CD4-positive, alpha-beta memory T cell (primary cell): ENCODE results near the gene RNF214. TPM values are rescaled to one million over a fixed set of nuclear protein-coding genes. Genes with fewer than 3 reads are reported as not detected.

Experiments
- CTCF ChIA-PET: fragments of 350-600 bp; sonication (Branson Sonifier 250); formaldehyde crosslinking; loops from one replicate; lab custom pipeline; 2021; ENCODE audit warnings: inconsistent platforms; ENCODE audit not compliant: partially characterized antibody; lab: Charles Lee
- POLR2A ChIA-PET: fragments of 350-600 bp; sonication (Branson Sonifier 250); formaldehyde crosslinking; loops from one replicate; lab custom pipeline; 2021; ENCODE audit not compliant: partially characterized antibody; lab: Charles Lee
- DNase-seq, 5 donors: peaks; one replicate each; pipeline versions ENCODE4 v3.0.0 to v3.0.0-alpha.2; 2020 to 2022; ENCODE audit warnings: mixed read lengths in 1 of 5
- H3K27ac ChIP-seq: one replicate; pipeline ENCODE4 v1.7.0; 2013; ENCODE audit warnings: low read depth, low read length
- H3K27me3 ChIP-seq: 2 replicates; pipeline ENCODE4 v1.7.0; 2013; ENCODE audit warnings: mild to moderate bottlenecking, low read length, moderate library complexity; ENCODE audit not compliant: insufficient read depth
- H3K36me3 ChIP-seq: 2 replicates; pipeline ENCODE4 v1.7.0; 2013; ENCODE audit warnings: mild to moderate bottlenecking, low read length, moderate library complexity; ENCODE audit not compliant: insufficient read depth
- H3K4me1 ChIP-seq: 2 replicates; pipeline ENCODE4 v1.7.0; 2013; ENCODE audit warnings: mild to moderate bottlenecking, low read length, moderate library complexity; ENCODE audit not compliant: insufficient read depth
- H3K4me3 ChIP-seq, 2 donors: one replicate each; pipeline ENCODE4 v1.7.0; 2013; ENCODE audit warnings: low read length in 2 of 2, mild to moderate bottlenecking in 1 of 2
- H3K9me3 ChIP-seq, 2 donors: one replicate each; pipeline ENCODE4 v1.7.0; 2013; ENCODE audit warnings: low read length in 2 of 2, control low read depth in 1 of 2; ENCODE audit not compliant: control insufficient read depth in 1 of 2
- H3K27ac Mint-ChIP-seq, 7 donors: one replicate each; pipeline ENCODE4 v1.8.0; 2020 to 2021; ENCODE audit warnings: mixed read lengths in 7 of 7, mild to moderate bottlenecking in 6 of 7, inconsistent platforms in 3 of 7, moderate library complexity in 3 of 7
- H3K27me3 Mint-ChIP-seq, 2 donors: one replicate each; pipeline ENCODE4 v1.8.0; 2020 to 2021; ENCODE audit warnings: mixed read lengths in 2 of 2
- H3K36me3 Mint-ChIP-seq, 2 donors: one replicate each; pipeline ENCODE4 v1.8.0; 2020 to 2021; ENCODE audit warnings: mixed read lengths in 2 of 2, inconsistent platforms in 1 of 2, mild to moderate bottlenecking in 1 of 2
- H3K4me1 Mint-ChIP-seq, 4 donors: one replicate each; pipeline ENCODE4 v1.8.0; 2020 to 2021; ENCODE audit warnings: mixed read lengths in 4 of 4, mild to moderate bottlenecking in 1 of 4
- H3K4me3 Mint-ChIP-seq, 8 donors: one replicate each; pipeline ENCODE4 v1.8.0; 2020 to 2021; ENCODE audit warnings: mixed read lengths in 8 of 8, mild to moderate bottlenecking in 7 of 8, moderate library complexity in 6 of 8, inconsistent platforms in 3 of 8
- H3K9me3 Mint-ChIP-seq, 8 donors: one replicate each; pipeline ENCODE4 v1.8.0; 2020 to 2021; ENCODE audit warnings: mixed read lengths in 8 of 8, mild to moderate bottlenecking in 5 of 8, inconsistent platforms in 3 of 8, moderate library complexity in 1 of 8
- intact Hi-C: fragments of 100-400 bp; cut with micrococcal nuclease; formaldehyde crosslinking; loops from one replicate; pipeline ENCODE4 v1.15.1; 2023
- polyA plus RNA-seq, 2 donors: library from polyadenylated mRNA; unstranded; fragments of 300-500 nt; fragmentation: Illumina TruSeq; gene quantifications; one replicate each; pipeline ENCODE4 v1.2.3, GENCODE V29; 2021
- total RNA-seq, 2 experiments: library from RNA; stranded (reverse); gene quantifications; one replicate each; pipeline ENCODE4 v1.2.3, GENCODE V29; 2021

Gene RNF214
- total and polyA plus RNA-seq, 4 experiments from 2014 or later = 20.7 to 50.1 (median 43.4) TPM

GRCh38 chr11:117298195-117298594, 65.7 kb downstream of the RNF214 start:
- intact Hi-C loops = no loop called here
- H3K9me3 ChIP-seq = no peaks in the 10 kb centered on the region
- no peaks in the 10 kb centered on the region for H3K27me3 Mint-ChIP-seq
- H3K9me3 Mint-ChIP-seq = no peaks in the 10 kb centered on the region
- no peak overlapping the region for H3K4me3 ChIP-seq
- CTCF ChIA-PET = no interaction called here
- no peaks in the 10 kb centered on the region for H3K36me3 ChIP-seq
- peaks cover 4 to 7% (median 6%) of the 10 kb centered on the region in 4 donors for H3K4me1 Mint-ChIP-seq
- H3K4me3 Mint-ChIP-seq = no peak overlapping the region
- peaks cover 2 to 4% of the 10 kb centered on the region in 2 donors for H3K36me3 Mint-ChIP-seq
- no peaks in the 10 kb centered on the region for H3K4me1 ChIP-seq
- no peak for DNase-seq
- POLR2A ChIA-PET = no interaction called here
- no peak overlapping the region for H3K27ac ChIP-seq
- H3K27ac Mint-ChIP-seq = peak overlapping the region in 1 of 7 donors; percentile 33
- H3K27me3 ChIP-seq = no peaks in the 10 kb centered on the region

GRCh38 chr11:117299351-117300282, 67.1 kb downstream of the RNF214 start:
- intact Hi-C loops = no loop called here
- peaks cover 2 to 4% of the 10 kb centered on the region in 2 donors for H3K36me3 Mint-ChIP-seq
- no peak overlapping the region for H3K4me3 Mint-ChIP-seq
- Histone ChIP-seq H3K36me3 (no peaks in the 10 kb centered on the region), H3K27me3 (no peaks in the 10 kb centered on the region), H3K9me3 (no peaks in the 10 kb centered on the region), H3K4me3 (no peak overlapping the region), H3K4me1 (no peaks in the 10 kb centered on the region), H3K27ac (no peak overlapping the region)
- H3K9me3 Mint-ChIP-seq = no peaks in the 10 kb centered on the region
- CTCF ChIA-PET = no interaction called here
- H3K27ac Mint-ChIP-seq = peak overlapping the region in 3 of 7 donors; percentile 35 to 52 (median 41)
- peaks cover 4 to 7% (median 6%) of the 10 kb centered on the region in 4 donors for H3K4me1 Mint-ChIP-seq
- no peak for DNase-seq
- no peaks in the 10 kb centered on the region for H3K27me3 Mint-ChIP-seq
- POLR2A ChIA-PET = interaction anchor here (1.2 kb wide), 1 partner anchor 20 kb away, joined by 3 read pairs; no protein-coding TSS in a partner anchor

- no peaks in the 10 kb centered on the region for H3K9me3 Mint-ChIP-seq
- H3K27ac ChIP-seq = no peak overlapping the region
- no peaks in the 10 kb centered on the region for H3K27me3 ChIP-seq
- intact Hi-C loops = no loop called here
- H3K9me3 ChIP-seq = no peaks in the 10 kb centered on the region
- ChIA-PET CTCF (no interaction called here), POLR2A (no interaction called here)
- peaks cover 4 to 7% (median 6%) of the 10 kb centered on the region in 4 donors for H3K4me1 Mint-ChIP-seq
- H3K4me1 ChIP-seq = no peaks in the 10 kb centered on the region
- no peaks in the 10 kb centered on the region for H3K27me3 Mint-ChIP-seq
- H3K27ac Mint-ChIP-seq = no peak overlapping the region
- no peak for DNase-seq
- no peaks in the 10 kb centered on the region for H3K36me3 ChIP-seq
- H3K4me3 ChIP-seq = no peak overlapping the region
- no peaks in the 10 kb centered on the region for H3K36me3 Mint-ChIP-seq
- no peak overlapping the region for H3K4me3 Mint-ChIP-seq
These were observed 67.8 kb downstream of the RNF214 start for GRCh38 chr11:117300283-117300663.

GRCh38 chr11:117300773-117301172, 68.3 kb downstream of the RNF214 start:
- Histone ChIP-seq H3K27me3 (no peaks in the 10 kb centered on the region), H3K4me3 (no peak overlapping the region), H3K36me3 (no peaks in the 10 kb centered on the region), H3K4me1 (no peaks in the 10 kb centered on the region), H3K9me3 (no peaks in the 10 kb centered on the region), H3K27ac (no peak overlapping the region)
- intact Hi-C loops = no loop called here
- peaks cover 4 to 7% (median 6%) of the 10 kb centered on the region in 4 donors for H3K4me1 Mint-ChIP-seq
- H3K27me3 Mint-ChIP-seq = no peaks in the 10 kb centered on the region
- peak overlapping the region in 5 of 7 donors; percentile 33 to 77 (median 63) for H3K27ac Mint-ChIP-seq
- H3K36me3 Mint-ChIP-seq = no peaks in the 10 kb centered on the region
- H3K4me3 Mint-ChIP-seq = peak overlapping the region in 2 of 8 donors; percentile 3 to 20
- ChIA-PET CTCF (no interaction called here), POLR2A (no interaction called here)
- no peaks in the 10 kb centered on the region for H3K9me3 Mint-ChIP-seq
- no peak for DNase-seq

- Mint-ChIP-seq H3K27me3 (no peaks in the 10 kb centered on the region), H3K4me3 (no peak overlapping the region), H3K4me1 (peaks cover 4 to 7% (median 6%) of the 10 kb centered on the region in 4 donors), H3K9me3 (no peaks in the 10 kb centered on the region), H3K36me3 (no peaks in the 10 kb centered on the region), H3K27ac (no peak overlapping the region)
- no peak for DNase-seq
- intact Hi-C loops = no loop called here
- no peaks in the 10 kb centered on the region for H3K4me1 ChIP-seq
- no peak overlapping the region for H3K4me3 ChIP-seq
- H3K27ac ChIP-seq = no peak overlapping the region
- no peaks in the 10 kb centered on the region for H3K36me3 ChIP-seq
- no peaks in the 10 kb centered on the region for H3K27me3 ChIP-seq
- no peaks in the 10 kb centered on the region for H3K9me3 ChIP-seq
- ChIA-PET CTCF (interaction anchor here (1.5 kb wide), 1 partner anchor 124 kb away, joined by 4 read pairs; no protein-coding TSS in a partner anchor), POLR2A (interaction anchor here (1.7 kb wide), 1 partner anchor 14 kb away, joined by 4 read pairs; no protein-coding TSS in a partner anchor)
These were observed 69.8 kb downstream of the RNF214 start for GRCh38 chr11:117302228-117302627.

GRCh38 chr11:117303101-117303500, 70.6 kb downstream of the RNF214 start:
- POLR2A ChIA-PET = interaction anchor here (1.6 to 1.7 kb wide), 2 partner anchors 15 to 23 kb away, joined by 4 to 7 read pairs; no protein-coding TSS in a partner anchor
- intact Hi-C loops = no loop called here

More at GRCh38 chr11:117303101-117303500, 70.6 kb downstream of the RNF214 start:
- no peaks in the 10 kb centered on the region for H3K27me3 Mint-ChIP-seq
- H3K4me3 Mint-ChIP-seq = peak overlapping the region in 1 of 8 donors; percentile 13
- H3K27me3 ChIP-seq = no peaks in the 10 kb centered on the region
- H3K4me1 Mint-ChIP-seq = peaks cover 6 to 8% (median 6%) of the 10 kb centered on the region in 4 donors
- DNase-seq = no peak
- H3K4me1 ChIP-seq = no peaks in the 10 kb centered on the region
- H3K9me3 Mint-ChIP-seq = no peaks in the 10 kb centered on the region
- H3K9me3 ChIP-seq = no peaks in the 10 kb centered on the region
- no peaks in the 10 kb centered on the region for H3K36me3 ChIP-seq
- no peak overlapping the region for H3K27ac ChIP-seq
- H3K27ac Mint-ChIP-seq = no peak overlapping the region
- CTCF ChIA-PET = interaction anchor here (0.9 to 1.5 kb wide), 3 partner anchors 73 to 123 kb away, joined by 3 to 4 read pairs (median 3); no protein-coding TSS in a partner anchor
- H3K36me3 Mint-ChIP-seq = peaks cover 0 to under 1% of the 10 kb centered on the region in 2 donors
- H3K4me3 ChIP-seq = no peak overlapping the region
